ENCODE measurements around the gene CIAO1.

- TF ChIP-seq CTCF (IDR thresholded peaks at IDR 0.05; ENCODE audit: insufficient read depth, low read length, poor library complexity, severe bottlenecking) (no peak), EZH2phosphoT487 (conservative IDR thresholded peaks at IDR 0.05; ENCODE audit: low read length) (no peak)
Measured at GRCh38 chr2:96247009-96247408, 19.0 kb upstream of the CIAO1 start.
